Measurements from ENCODE around the gene ANKRD23. TPM values are rescaled to one million over a fixed set of nuclear protein-coding genes. Genes with fewer than 3 reads are reported as not detected.

Gene ANKRD23
- total RNA-seq, 1 donor from 2014 or later = 5.7 TPM

DNA sequence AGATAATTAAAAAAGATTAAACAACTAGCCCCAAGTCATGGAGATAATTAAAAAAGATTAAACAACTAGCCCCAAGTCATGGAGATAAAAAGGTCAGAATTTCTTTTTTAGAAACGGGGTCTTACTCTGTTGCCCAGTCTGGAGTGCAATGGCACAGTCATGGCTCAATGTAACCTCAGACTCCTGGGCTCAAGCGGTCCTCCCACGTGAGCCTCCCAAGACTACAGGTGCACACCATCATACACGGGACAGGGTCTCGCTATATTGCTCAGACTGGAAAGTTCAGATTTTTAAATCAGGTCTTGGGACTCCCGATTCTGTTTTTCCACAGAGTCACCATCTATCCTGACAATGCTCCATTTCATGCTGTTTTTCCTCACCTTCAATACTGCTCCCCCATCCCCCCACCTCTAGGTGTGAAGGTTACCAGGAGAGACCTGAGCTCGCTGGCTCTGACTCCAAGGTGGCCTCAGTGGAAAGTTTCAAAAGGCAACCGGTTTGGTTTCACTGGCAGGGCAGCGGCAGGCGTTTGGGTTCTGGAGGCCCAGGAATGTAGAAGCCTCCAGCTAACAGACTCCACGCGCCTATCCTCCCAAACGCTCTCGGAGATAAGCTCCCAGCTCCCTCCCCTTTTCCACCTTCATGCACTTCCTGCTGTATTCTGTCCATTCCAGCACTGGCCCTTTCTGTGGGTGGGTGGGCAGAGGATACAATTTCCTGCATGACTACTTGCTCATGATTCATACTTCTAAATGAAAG, 28.9 kb upstream of the ANKRD23 start:
- Mint-ChIP-seq H3K4me3 (ENCODE audit: unreplicated experiment) (no peak overlapping the region), H3K4me1 (ENCODE audit: low read depth, unreplicated experiment) (peaks cover 18% of the 10 kb centered on the region), H3K9me3 (ENCODE audit: unreplicated experiment) (peaks cover 10% of the 10 kb centered on the region), H3K36me3 (ENCODE audit: unreplicated experiment) (no peaks in the 10 kb centered on the region), H3K27me3 (ENCODE audit: unreplicated experiment) (peaks cover 12% of the 10 kb centered on the region), H3K27ac (ENCODE audit: unreplicated experiment) (no peak overlapping the region)
- TF ChIP-seq, protein P1, sequence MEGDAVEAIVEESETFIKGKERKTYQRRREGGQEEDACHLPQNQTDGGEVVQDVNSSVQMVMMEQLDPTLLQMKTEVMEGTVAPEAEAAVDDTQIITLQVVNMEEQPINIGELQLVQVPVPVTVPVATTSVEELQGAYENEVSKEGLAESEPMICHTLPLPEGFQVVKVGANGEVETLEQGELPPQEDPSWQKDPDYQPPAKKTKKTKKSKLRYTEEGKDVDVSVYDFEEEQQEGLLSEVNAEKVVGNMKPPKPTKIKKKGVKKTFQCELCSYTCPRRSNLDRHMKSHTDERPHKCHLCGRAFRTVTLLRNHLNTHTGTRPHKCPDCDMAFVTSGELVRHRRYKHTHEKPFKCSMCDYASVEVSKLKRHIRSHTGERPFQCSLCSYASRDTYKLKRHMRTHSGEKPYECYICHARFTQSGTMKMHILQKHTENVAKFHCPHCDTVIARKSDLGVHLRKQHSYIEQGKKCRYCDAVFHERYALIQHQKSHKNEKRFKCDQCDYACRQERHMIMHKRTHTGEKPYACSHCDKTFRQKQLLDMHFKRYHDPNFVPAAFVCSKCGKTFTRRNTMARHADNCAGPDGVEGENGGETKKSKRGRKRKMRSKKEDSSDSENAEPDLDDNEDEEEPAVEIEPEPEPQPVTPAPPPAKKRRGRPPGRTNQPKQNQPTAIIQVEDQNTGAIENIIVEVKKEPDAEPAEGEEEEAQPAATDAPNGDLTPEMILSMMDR (IDR thresholded peaks at IDR 0.05; ENCODE audit: partially characterized antibody, unreplicated experiment) = no peak
- no peak for DNase-seq

DNA sequence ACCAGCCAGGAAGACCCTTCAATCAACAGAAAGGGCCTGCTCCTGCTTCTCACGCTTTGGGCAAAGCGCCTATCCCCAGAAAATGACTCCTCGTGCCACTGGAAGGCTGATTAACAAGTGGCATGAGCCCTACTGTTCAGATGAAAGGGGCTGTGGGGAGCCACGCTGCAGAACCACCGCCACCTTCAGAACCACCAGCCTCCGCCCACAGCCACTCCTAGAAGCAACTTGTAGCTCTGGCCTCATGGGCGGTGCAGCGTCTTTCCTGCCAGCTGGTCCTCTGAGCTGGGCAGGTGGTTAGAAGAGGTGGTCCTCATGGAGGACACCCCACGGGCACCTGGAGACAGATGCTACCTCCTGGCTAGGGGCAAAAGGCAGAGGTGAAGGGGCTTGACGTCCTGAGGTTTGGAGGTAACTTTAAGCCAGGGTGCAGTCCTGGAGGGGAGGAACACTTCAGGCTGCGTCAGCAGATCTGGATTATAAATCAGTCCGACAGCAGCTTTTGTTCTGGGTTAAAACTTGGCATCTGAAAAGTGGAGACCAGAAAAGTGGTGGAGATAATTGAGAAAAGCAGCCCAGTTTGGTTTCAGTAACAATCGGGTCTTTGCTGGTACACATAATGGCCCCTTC, 26.9 kb upstream of the ANKRD23 start:
- TF ChIP-seq, protein P1 (IDR thresholded peaks at IDR 0.05; ENCODE audit: partially characterized antibody, unreplicated experiment) = no peak
- no peaks in the 10 kb centered on the region for H3K36me3 Mint-ChIP-seq (ENCODE audit: unreplicated experiment)
- H3K4me1 Mint-ChIP-seq (ENCODE audit: low read depth, unreplicated experiment) = peaks cover 24% of the 10 kb centered on the region
- H3K4me3 Mint-ChIP-seq (ENCODE audit: unreplicated experiment) = peak overlapping the region; percentile 73
- H3K27ac Mint-ChIP-seq (ENCODE audit: unreplicated experiment) = peak overlapping the region; percentile 70
- DNase-seq = no peak
- H3K9me3 Mint-ChIP-seq (ENCODE audit: unreplicated experiment) = peaks cover 12% of the 10 kb centered on the region
- peaks cover 14% of the 10 kb centered on the region for H3K27me3 Mint-ChIP-seq (ENCODE audit: unreplicated experiment)

DNA sequence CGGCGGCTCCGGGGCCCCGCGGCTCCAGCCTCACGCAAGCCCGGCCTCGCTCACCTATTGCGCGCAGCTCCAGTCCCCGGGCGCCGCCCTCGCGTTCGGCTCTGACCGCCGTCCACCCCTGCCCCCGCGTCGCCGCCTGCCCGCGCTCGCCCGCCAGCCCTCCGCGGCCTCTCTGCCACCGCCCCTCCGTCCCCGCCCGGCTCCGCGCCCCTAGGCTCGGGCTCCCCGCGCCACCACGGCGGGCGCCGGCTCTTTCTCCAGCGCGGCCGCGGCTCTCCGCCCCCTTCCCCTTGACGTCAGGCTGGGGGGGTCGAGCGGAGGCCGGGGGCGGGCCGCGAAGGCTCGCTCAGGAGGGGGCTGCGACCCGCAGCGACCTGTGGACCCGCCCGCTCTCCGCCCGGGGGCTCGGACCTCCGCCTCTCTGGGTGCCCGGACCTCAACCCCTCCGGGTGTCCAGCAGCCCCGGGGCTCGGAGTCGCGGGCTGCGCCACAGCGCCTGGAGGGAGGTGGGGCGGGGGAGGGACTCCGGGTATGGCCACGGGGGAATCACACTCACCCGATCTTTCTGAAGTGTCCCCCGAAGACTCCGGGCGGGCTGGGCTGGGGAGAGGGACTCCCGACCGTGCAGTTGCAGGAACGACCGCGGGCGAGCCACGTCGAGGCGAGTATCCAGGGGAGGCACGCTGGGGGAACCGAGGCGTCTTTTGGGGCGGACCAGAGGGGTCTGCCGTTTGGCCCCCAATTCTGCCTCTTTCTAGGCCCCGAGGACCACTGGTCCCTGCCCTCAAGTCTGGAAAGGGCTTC, 26.2 kb upstream of the ANKRD23 start, which contains the start of gene SEMA4C:
Gene SEMA4C, minus strand, starts transcription at position 259 of the 804 bp plus-strand sequence. CDS start 2,194 bp downstream, outside the sequence.
- DNase-seq = peak; percentile 75
- H3K36me3 Mint-ChIP-seq (ENCODE audit: unreplicated experiment) = no peaks in the 10 kb centered on the region
- H3K27ac Mint-ChIP-seq (ENCODE audit: unreplicated experiment) = peak within 1 kb of the TSS; percentile 70
- H3K4me1 Mint-ChIP-seq (ENCODE audit: low read depth, unreplicated experiment) = peaks cover 19% of the 10 kb centered on the region
- H3K4me3 Mint-ChIP-seq (ENCODE audit: unreplicated experiment) = peak within 1 kb of the TSS; percentile 73
- peaks cover 11% of the 10 kb centered on the region for H3K27me3 Mint-ChIP-seq (ENCODE audit: unreplicated experiment)
- TF ChIP-seq, protein P1 (IDR thresholded peaks at IDR 0.05; ENCODE audit: partially characterized antibody, unreplicated experiment) = no peak
- peaks cover 8% of the 10 kb centered on the region for H3K9me3 Mint-ChIP-seq (ENCODE audit: unreplicated experiment)

DNA sequence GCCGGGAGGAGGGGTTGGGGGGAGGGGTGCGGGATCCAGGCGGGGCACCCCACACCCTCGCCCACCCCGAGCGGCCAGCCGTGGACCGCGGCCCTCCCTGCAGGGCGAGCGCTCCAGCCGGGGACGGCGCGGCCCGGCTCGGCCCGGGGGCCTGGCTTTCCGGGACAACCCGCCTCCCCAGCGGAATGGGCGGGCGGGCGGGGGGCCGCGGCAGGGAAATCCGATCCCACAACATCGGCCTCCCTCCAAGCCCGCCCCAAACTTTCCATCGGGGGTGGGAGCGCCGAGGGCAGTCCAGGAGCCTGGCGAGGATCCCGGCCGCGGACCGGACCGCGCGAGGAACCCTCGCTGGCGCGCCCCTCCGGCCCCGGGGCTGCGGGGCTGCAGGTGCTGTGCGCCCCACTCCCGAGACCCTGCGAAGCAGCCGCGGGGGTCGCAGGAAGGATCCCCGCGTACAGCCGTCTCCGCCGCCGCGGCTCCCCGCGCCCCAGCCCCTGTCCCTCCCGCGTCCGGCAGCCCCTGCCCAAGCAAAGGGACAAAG, 25.5 kb upstream of the ANKRD23 start:
- TF ChIP-seq, protein P1 (IDR thresholded peaks at IDR 0.05; ENCODE audit: partially characterized antibody, unreplicated experiment) = peak; percentile 53
- no peak overlapping the region for H3K4me3 Mint-ChIP-seq (ENCODE audit: unreplicated experiment)
- DNase-seq = peak; percentile 60
- H3K9me3 Mint-ChIP-seq (ENCODE audit: unreplicated experiment) = peaks cover 6% of the 10 kb centered on the region
- H3K36me3 Mint-ChIP-seq (ENCODE audit: unreplicated experiment) = no peaks in the 10 kb centered on the region
- H3K27me3 Mint-ChIP-seq (ENCODE audit: unreplicated experiment) = peaks cover 11% of the 10 kb centered on the region
- no peak overlapping the region for H3K27ac Mint-ChIP-seq (ENCODE audit: unreplicated experiment)
- H3K4me1 Mint-ChIP-seq (ENCODE audit: low read depth, unreplicated experiment) = peaks cover 16% of the 10 kb centered on the region
